SK-N-SH (cell line): Measurements from ENCODE around the gene LEFTY1. TPM values are rescaled to one million over a fixed set of nuclear protein-coding genes. Genes with fewer than 3 reads are reported as not detected.

Experiments used
- CTCF ChIA-PET: fragments of 300-600, 350-600 bp; formaldehyde crosslinking; extraction: SDS; loops from one replicate; lab custom pipeline; 2021; lab: Yijun Ruan, JAX
- POLR2A ChIA-PET: fragments of 350-600 bp; sonication (Branson Sonifier 250); formaldehyde crosslinking; extraction: SDS; loops from one replicate; lab custom pipeline; 2020; ENCODE audit warnings: antibody characterized with exemption, inconsistent platforms; lab: Yijun Ruan, JAX
- DNase-seq: peaks from one replicate; pipeline ENCODE4 v3.0.0; 2012
- H2AFZ ChIP-seq: fragments of 200-600 bp; sonication (generic); 2 replicates; pipeline ENCODE4 v1.8.1; 2016; ENCODE audit warnings: antibody characterized with exemption, mild to moderate bottlenecking, low read depth
- H3F3A ChIP-seq: fragments of 200-600 bp; sonication (generic); replicated peaks from 2 replicates; pipeline ENCODE3; 2016; ENCODE audit warnings: antibody characterized with exemption, mild to moderate bottlenecking; ENCODE audit not compliant: insufficient read depth
- H3K27ac ChIP-seq, 2 experiments: fragments of 200-500 bp in 1 of 2; fragments of 200-600 bp in 1 of 2; sonication (Bioruptor generic) in 1 of 2; sonication (generic), shearing (Covaris generic) in 1 of 2; 2 replicates each; pipeline versions ENCODE4 v1.5.1 to v1.6.1; 2014 to 2016; ENCODE audit warnings: low read depth in 2 of 2, inconsistent platforms in 1 of 2, low read length in 1 of 2, mild to moderate bottlenecking in 1 of 2, mixed read lengths in 1 of 2
- H3K27me3 ChIP-seq: fragments of 200-600 bp; sonication (generic), shearing (Covaris generic); 2 replicates; pipeline ENCODE4 v1.6.1; 2016; ENCODE audit warnings: mixed run types; ENCODE audit not compliant: insufficient read depth
- H3K36me3 ChIP-seq, 2 experiments: fragments of 200-500 bp in 1 of 2; fragments of 200-600 bp in 1 of 2; sonication (Bioruptor generic) in 1 of 2; sonication (generic) in 1 of 2; replicated peaks in 1 of 2; 2 replicates each; pipeline versions ENCODE3 to v1.5.1; 2014 to 2016; ENCODE audit warnings: low read length in 1 of 2, mild to moderate bottlenecking in 1 of 2; ENCODE audit not compliant: insufficient read depth in 2 of 2, control insufficient read depth in 1 of 2
- H3K4me1 ChIP-seq, 2 experiments: fragments of 200-500 bp in 1 of 2; fragments of 200-600 bp in 1 of 2; sonication (Bioruptor generic) in 1 of 2; sonication (generic), shearing (Covaris generic) in 1 of 2; 2 replicates each; pipeline versions ENCODE4 v1.5.1 to v1.6.1; 2014 to 2016; ENCODE audit warnings: low read depth in 1 of 2, low read length in 1 of 2, mixed run types in 1 of 2; ENCODE audit not compliant: insufficient read depth in 2 of 2, control insufficient read depth in 1 of 2
- H3K4me2 ChIP-seq: fragments of 200-600 bp; sonication (generic), shearing (Covaris generic); 2 replicates; pipeline ENCODE4 v1.6.1; 2017; ENCODE audit warnings: mixed run types
- H3K4me3 ChIP-seq, 2 experiments: fragments of 200-500 bp in 1 of 2; fragments of 200-600 bp in 1 of 2; sonication (Bioruptor generic) in 1 of 2; sonication (generic), shearing (Covaris generic) in 1 of 2; 2 replicates each; pipeline versions ENCODE4 v1.5.1 to v1.8.1; 2014 to 2016; ENCODE audit warnings: low read depth in 2 of 2, inconsistent platforms in 1 of 2, low read length in 1 of 2, mild to moderate bottlenecking in 1 of 2, mixed read lengths in 1 of 2, moderate library complexity in 1 of 2
- H3K79me2 ChIP-seq: fragments of 200-600 bp; sonication (generic); 2 replicates; pipeline ENCODE4 v1.8.1; 2017; ENCODE audit warnings: mild to moderate bottlenecking; ENCODE audit not compliant: insufficient read depth
- H3K9ac ChIP-seq: fragments of 200-600 bp; sonication (generic); 2 replicates; pipeline ENCODE4 v1.6.1; 2017; ENCODE audit warnings: mixed run types
- H3K9me2 ChIP-seq: fragments of 200-600 bp; sonication (generic); 2 replicates; pipeline ENCODE4 v1.6.1; 2017; ENCODE audit warnings: mixed run types
- H3K9me3 ChIP-seq: fragments of 200-600 bp; sonication (generic); 2 replicates; pipeline ENCODE4 v1.6.1; 2017; ENCODE audit warnings: mixed run types, mild to moderate bottlenecking, moderate library complexity
- H4K20me1 ChIP-seq: fragments of 200-600 bp; sonication (generic); 2 replicates; pipeline ENCODE4 v1.6.1; 2017; ENCODE audit warnings: mild to moderate bottlenecking, mixed run types; ENCODE audit not compliant: insufficient read depth
- EP300 ChIP-seq, 2 experiments: IDR thresholded peaks; 2 replicates each; pipeline versions ENCODE4 v1.4.0 to v1.6.1; 2012; ENCODE audit warnings: borderline replicate concordance in 1 of 2, low read depth in 1 of 2, low read length in 1 of 2
- EZH2phosphoT487 ChIP-seq: fragments of 200-600 bp; sonication (generic); IDR thresholded peaks from 2 replicates; pipeline ENCODE4 v1.6.1; 2017; ENCODE audit warnings: low read depth, mixed run types, mild to moderate bottlenecking, antibody characterized with exemption, moderate library complexity, borderline replicate concordance
- FOSL2 ChIP-seq: IDR thresholded peaks from 2 replicates; pipeline ENCODE4 v1.4.0; 2012; ENCODE audit warnings: low read depth, mild to moderate bottlenecking, moderate library complexity, borderline replicate concordance
- FOXJ3 ChIP-seq: sonication (generic); formaldehyde crosslinking; IDR thresholded peaks from 2 replicates; pipeline ENCODE4 v1.5.1; 2020; ENCODE audit warnings: mild to moderate bottlenecking, missing genetic modification reagents
- IRF3 ChIP-seq: fragments of 150-350 bp; IDR thresholded peaks from 2 replicates; pipeline ENCODE4 v1.6.1; 2016; ENCODE audit warnings: mild to moderate bottlenecking, low read depth, low read length
- JUND ChIP-seq: IDR thresholded peaks from 2 replicates; pipeline ENCODE4 v1.4.0; 2012
- MAX ChIP-seq: IDR thresholded peaks from 2 replicates; pipeline ENCODE4 v1.4.0; 2012; ENCODE audit warnings: low read depth
- PBX3 ChIP-seq: IDR thresholded peaks from 2 replicates; pipeline ENCODE4; 2012
- REST ChIP-seq: IDR thresholded peaks from 2 replicates; pipeline ENCODE4 v1.6.1; 2012; ENCODE audit warnings: mild to moderate bottlenecking, low read depth, low read length, moderate library complexity
- RXRA ChIP-seq: IDR thresholded peaks from 2 replicates; pipeline ENCODE4 v1.4.0; 2012; ENCODE audit warnings: low read depth, mild to moderate bottlenecking, borderline replicate concordance
- SIN3A ChIP-seq: IDR thresholded peaks from 2 replicates; pipeline ENCODE4 v1.6.1; 2012; ENCODE audit warnings: low read depth, mild to moderate bottlenecking, low read length, moderate library complexity, borderline replicate concordance
- SMC3 ChIP-seq: IDR thresholded peaks from 2 replicates; pipeline ENCODE4 v1.6.1; 2012; ENCODE audit warnings: low read depth, low read length, improper control_type of control experiment
- TAF1 ChIP-seq: IDR thresholded peaks from 2 replicates; pipeline ENCODE4 v1.6.1; 2012; ENCODE audit warnings: low read depth, mild to moderate bottlenecking, low read length, moderate library complexity, borderline replicate concordance
- ZBTB33 ChIP-seq: IDR thresholded peaks from 2 replicates; pipeline ENCODE4 v1.4.0; 2012; ENCODE audit warnings: low read depth, borderline replicate concordance
- WGBS: methylation state at CpG from one replicate; pipeline ENCODE4 v1.1.6; 2017; ENCODE audit warnings: low lambda C conversion rate; 5-methylcytosine and 5-hydroxymethylcytosine counted together
- polyA plus RNA-seq, 3 experiments: library from polyadenylated mRNA; depleted of rRNA; stranded (reverse); fragments of >200 nt; gene quantifications; 2 replicates each; pipeline ENCODE4 v1.2.3, GENCODE V29; 2012

Gene LEFTY1
- polyA plus RNA-seq, 1 of the 3 experiments (the other 2 are of a cell fraction) = 0.07 TPM

- no peak for TF ChIP-seq REST
- no peak for TF ChIP-seq PBX3
- TF ChIP-seq IRF3 = no peak
- no peak for TF ChIP-seq ZBTB33
- TF ChIP-seq EZH2phosphoT487 = no peak
Observed at GRCh38 chr1:225918280-225918679, 29.3 kb upstream of the LEFTY1 start (continued).

GRCh38 chr1:225917536-225917935 is 28.6 kb upstream of the LEFTY1 start:
- no peaks in the 10 kb centered on the region for H3K27me3 ChIP-seq
- peaks cover 13 to 30% of the 10 kb centered on the region in 2 experiments for H3K36me3 ChIP-seq
- H3K4me1 ChIP-seq = peaks cover 24 to 60% of the 10 kb centered on the region in 2 experiments
- no peak overlapping the region for H3K4me3 ChIP-seq
- H3K4me2 ChIP-seq = no peak overlapping the region
- H3K9ac ChIP-seq = no peak overlapping the region
- no peaks in the 10 kb centered on the region for H3K9me3 ChIP-seq
- TF ChIP-seq FOSL2 (no peak), JUND (no peak), SIN3A (no peak), ZBTB33 (no peak), FOXJ3 (CRISPR knock-in tag) (no peak), SMC3 (no peak), RXRA (no peak), MAX (no peak), TAF1 (no peak), EP300 (IDR thresholded peaks at IDR 0.05; ENCODE audit: borderline replicate concordance in 1 of 2, low read depth in 1 of 2, low read length in 1 of 2) (no peak)
- H3K79me2 ChIP-seq = peaks cover 5% of the 10 kb centered on the region; the same call in 1 of the 2 replicates
- no peak overlapping the region for H2AFZ ChIP-seq
- no peak overlapping the region for H3K27ac ChIP-seq
- no peaks in the 10 kb centered on the region for H3K9me2 ChIP-seq
- POLR2A ChIA-PET = no interaction called here
- WGBS = 97% methylated on average over 5 of the region's 5 CpGs
- no peaks in the 10 kb centered on the region for H3F3A ChIP-seq
- no peaks in the 10 kb centered on the region; the same call in 1 of the 2 replicates for H4K20me1 ChIP-seq
- DNase-seq = no peak
- CTCF ChIA-PET = interaction anchor here (0.8 to 4.2 kb wide), 4 partner anchors 140 to 457 kb away, joined by 3 to 14 read pairs (median 5); partner anchors contain the start of gene SRP9
